ENCODE data around the gene KAT6B. TPM values are rescaled to one million over a fixed set of nuclear protein-coding genes. Genes with fewer than 3 reads are reported as not detected.

The KAT6B gene
- total RNA-seq, 2 donors from 2014 or later = 28.0 to 97.8 TPM

GRCh38 chr10:74932648-74933047 lies 106.2 kb downstream of the KAT6B start:
- no peak for TF ChIP-seq POLR2A (IDR thresholded peaks at IDR 0.05)
- TF ChIP-seq POLR2AphosphoS5 (IDR thresholded peaks at IDR 0.05) = no peak
- TF ChIP-seq, protein P1, sequence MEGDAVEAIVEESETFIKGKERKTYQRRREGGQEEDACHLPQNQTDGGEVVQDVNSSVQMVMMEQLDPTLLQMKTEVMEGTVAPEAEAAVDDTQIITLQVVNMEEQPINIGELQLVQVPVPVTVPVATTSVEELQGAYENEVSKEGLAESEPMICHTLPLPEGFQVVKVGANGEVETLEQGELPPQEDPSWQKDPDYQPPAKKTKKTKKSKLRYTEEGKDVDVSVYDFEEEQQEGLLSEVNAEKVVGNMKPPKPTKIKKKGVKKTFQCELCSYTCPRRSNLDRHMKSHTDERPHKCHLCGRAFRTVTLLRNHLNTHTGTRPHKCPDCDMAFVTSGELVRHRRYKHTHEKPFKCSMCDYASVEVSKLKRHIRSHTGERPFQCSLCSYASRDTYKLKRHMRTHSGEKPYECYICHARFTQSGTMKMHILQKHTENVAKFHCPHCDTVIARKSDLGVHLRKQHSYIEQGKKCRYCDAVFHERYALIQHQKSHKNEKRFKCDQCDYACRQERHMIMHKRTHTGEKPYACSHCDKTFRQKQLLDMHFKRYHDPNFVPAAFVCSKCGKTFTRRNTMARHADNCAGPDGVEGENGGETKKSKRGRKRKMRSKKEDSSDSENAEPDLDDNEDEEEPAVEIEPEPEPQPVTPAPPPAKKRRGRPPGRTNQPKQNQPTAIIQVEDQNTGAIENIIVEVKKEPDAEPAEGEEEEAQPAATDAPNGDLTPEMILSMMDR (IDR thresholded peaks at IDR 0.05) = no peak
- Histone ChIP-seq H3K36me3 (no peaks in the 10 kb centered on the region), H3K9me3 (no peaks in the 10 kb centered on the region), H3K27ac (peak overlapping the region in 1 of 2 donors; percentile 4), H3K27me3 (replicated peaks; ENCODE audit: insufficient read depth) (no peaks in the 10 kb centered on the region), H3K4me3 (no peak overlapping the region), H3K4me1 (replicated peaks) (no peaks in the 10 kb centered on the region)
- WGBS = 78% methylated on average over 3 of the region's 3 CpGs
- intact Hi-C loops (cut with DNase I) = loop anchor here (5.0 kb wide), 1 partner anchor 105 kb away; the partner anchor contains the start of gene KAT6B
- no peak for DNase-seq (ENCODE audit: low spot score)

GRCh38 chr10:74934100-74934812 lies 107.9 kb downstream of the KAT6B start:
- no peak for DNase-seq (ENCODE audit: low spot score)
- no peaks in the 10 kb centered on the region for H3K4me1 ChIP-seq (replicated peaks)
- no peak overlapping the region for H3K4me3 ChIP-seq
- H3K27ac ChIP-seq = no peak overlapping the region
- H3K36me3 ChIP-seq = no peaks in the 10 kb centered on the region
- intact Hi-C loops (cut with DNase I) = loop anchor here (5.0 kb wide), 1 partner anchor 107 kb away; the partner anchor contains the start of gene KAT6B
- H3K27me3 ChIP-seq (replicated peaks; ENCODE audit: insufficient read depth) = no peaks in the 10 kb centered on the region
- no peaks in the 10 kb centered on the region for H3K9me3 ChIP-seq
- TF ChIP-seq POLR2A (IDR thresholded peaks at IDR 0.05) (no peak), POLR2AphosphoS5 (IDR thresholded peaks at IDR 0.05) (no peak)
- TF ChIP-seq, protein P1 (IDR thresholded peaks at IDR 0.05) = no peak
- WGBS = 86% methylated on average over 12 of the region's 12 CpGs

DNA sequence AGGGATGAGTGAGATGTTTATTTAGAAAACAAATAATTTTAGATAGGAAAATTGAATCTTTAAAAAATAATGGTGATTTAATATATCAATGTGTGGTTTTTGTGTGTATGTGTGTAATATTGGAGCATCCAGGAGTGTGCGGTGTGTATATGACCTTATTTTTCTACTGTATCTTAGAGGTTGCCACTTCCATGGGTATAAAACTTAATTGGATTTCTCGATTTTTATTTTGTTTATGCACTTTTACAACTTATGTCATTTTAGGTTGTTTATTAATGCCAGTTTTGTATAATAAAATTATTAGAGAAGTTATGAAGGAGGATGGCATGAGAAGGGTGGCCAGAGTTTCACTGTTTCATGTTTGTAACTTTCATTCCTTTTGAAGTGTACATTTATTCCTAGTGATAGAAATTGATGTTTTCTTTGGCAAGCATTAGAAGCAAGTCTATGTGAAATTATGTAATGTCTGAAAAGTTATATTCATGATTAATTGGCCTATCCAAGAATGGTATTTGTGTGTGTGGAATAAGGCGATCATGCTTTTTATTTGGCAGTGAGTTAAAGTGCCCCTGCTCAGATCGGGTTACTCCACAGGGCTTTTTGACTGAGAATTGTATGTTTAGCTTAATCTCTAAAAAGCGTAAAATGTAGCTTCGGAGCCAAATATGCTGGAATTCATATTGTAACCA lies 110.3 kb downstream of the KAT6B start:
- Histone ChIP-seq H3K9me3 (no peaks in the 10 kb centered on the region), H3K36me3 (no peaks in the 10 kb centered on the region), H3K4me1 (replicated peaks) (no peaks in the 10 kb centered on the region), H3K4me3 (no peak overlapping the region), H3K27me3 (replicated peaks; ENCODE audit: insufficient read depth) (no peaks in the 10 kb centered on the region), H3K27ac (no peak overlapping the region)
- intact Hi-C loops (cut with DNase I) = no loop called here
- WGBS = 30% methylated on average over 6 of the region's 6 CpGs
- TF ChIP-seq POLR2A (IDR thresholded peaks at IDR 0.05) (no peak), POLR2AphosphoS5 (IDR thresholded peaks at IDR 0.05) (no peak)
- TF ChIP-seq, protein P1 (IDR thresholded peaks at IDR 0.05) = no peak
- DNase-seq (ENCODE audit: low spot score) = no peak

- DNase-seq (ENCODE audit: low spot score) = no peak
- no peaks in the 10 kb centered on the region for H3K4me1 ChIP-seq (replicated peaks)
- intact Hi-C loops (cut with DNase I) = no loop called here
- TF ChIP-seq POLR2A (IDR thresholded peaks at IDR 0.05) (no peak), POLR2AphosphoS5 (IDR thresholded peaks at IDR 0.05) (no peak)
- TF ChIP-seq, protein P1 (IDR thresholded peaks at IDR 0.05) = no peak
- no peak overlapping the region for H3K27ac ChIP-seq
- no peak overlapping the region for H3K4me3 ChIP-seq
- H3K9me3 ChIP-seq = no peaks in the 10 kb centered on the region
- H3K36me3 ChIP-seq = no peaks in the 10 kb centered on the region
- WGBS = 41% methylated on average over 1 of the region's 1 CpG
- H3K27me3 ChIP-seq (replicated peaks; ENCODE audit: insufficient read depth) = no peaks in the 10 kb centered on the region
Measured at GRCh38 chr10:74937266-74937856, 111.0 kb downstream of the KAT6B start.

Measured in prostate gland (tissue), 2 donors.